ENCODE measurements around the gene APLP2.

APLP2 gene

GRCh38 chr11:130148796-130149326 is 79.2 kb downstream of the APLP2 start:
- no peak for TF ChIP-seq CTCF (IDR thresholded peaks at IDR 0.05; ENCODE audit: borderline replicate concordance, insufficient read depth, low read depth, low read length)
- no peak overlapping the region for H3K4me3 ChIP-seq (ENCODE audit: low read depth, low read length)

- no peak overlapping the region for H3K4me3 ChIP-seq (ENCODE audit: low read depth, low read length)
- TF ChIP-seq CTCF (IDR thresholded peaks at IDR 0.05; ENCODE audit: borderline replicate concordance, insufficient read depth, low read depth, low read length) = no peak
These were observed 81.1 kb downstream of the APLP2 start for GRCh38 chr11:130150790-130151189.

GRCh38 chr11:130151196-130151595 is 81.5 kb downstream of the APLP2 start:
- H3K4me3 ChIP-seq (ENCODE audit: low read depth, low read length) = no peak overlapping the region
- no peak for TF ChIP-seq CTCF (IDR thresholded peaks at IDR 0.05; ENCODE audit: borderline replicate concordance, insufficient read depth, low read depth, low read length)

- H3K4me3 ChIP-seq (ENCODE audit: low read depth, low read length) = no peak overlapping the region
- TF ChIP-seq CTCF (IDR thresholded peaks at IDR 0.05; ENCODE audit: borderline replicate concordance, insufficient read depth, low read depth, low read length) = no peak
These were observed 86.7 kb downstream of the APLP2 start for GRCh38 chr11:130156108-130157022.

- TF ChIP-seq CTCF (IDR thresholded peaks at IDR 0.05; ENCODE audit: borderline replicate concordance, insufficient read depth, low read depth, low read length) = no peak
- no peak overlapping the region for H3K4me3 ChIP-seq (ENCODE audit: low read depth, low read length)
These were observed 87.4 kb downstream of the APLP2 start for GRCh38 chr11:130157101-130157500.

- TF ChIP-seq CTCF (IDR thresholded peaks at IDR 0.05; ENCODE audit: borderline replicate concordance, insufficient read depth, low read depth, low read length) = no peak
- H3K4me3 ChIP-seq (ENCODE audit: low read depth, low read length) = no peak overlapping the region
These were observed 88.1 kb downstream of the APLP2 start for GRCh38 chr11:130157840-130158239.

- TF ChIP-seq CTCF (IDR thresholded peaks at IDR 0.05; ENCODE audit: borderline replicate concordance, insufficient read depth, low read depth, low read length) = no peak
- no peak overlapping the region for H3K4me3 ChIP-seq (ENCODE audit: low read depth, low read length)
These were observed 89.4 kb downstream of the APLP2 start for GRCh38 chr11:130159139-130159538.

Data from GM12875 (cell line).